HepG2 (cell line): Measurements from ENCODE around the gene HOXA7. TPM values are rescaled to one million over a fixed set of nuclear protein-coding genes. Genes with fewer than 3 reads are reported as not detected.

Source experiments
- BHLHE40 ChIP-seq: IDR thresholded peaks from 2 replicates; pipeline ENCODE4 v1.6.1; 2011; ENCODE audit warnings: low read length, improper control_type of control experiment
- CHD4 ChIP-seq: fragments of 200-600 bp; sonication (generic); IDR thresholded peaks from 2 replicates; pipeline ENCODE4 v1.7.0; 2017; ENCODE audit warnings: mild to moderate bottlenecking, low read length, borderline replicate concordance
- ELK4 ChIP-seq: sonication (generic); formaldehyde crosslinking; IDR thresholded peaks from 2 replicates; pipeline ENCODE4 v1.9.0; 2021; ENCODE audit warnings: missing genetic modification reagents, borderline replicate concordance
- FOXP4 ChIP-seq: sonication (generic); formaldehyde crosslinking; IDR thresholded peaks from 2 replicates; pipeline ENCODE4 v1.4.0; 2020; ENCODE audit warnings: missing genetic modification reagents
- IRF9 ChIP-seq: sonication (generic); formaldehyde crosslinking; IDR thresholded peaks from 2 replicates; pipeline ENCODE4 v1.8.0; 2022; ENCODE audit warnings: missing genetic modification reagents, mild to moderate bottlenecking, borderline replicate concordance
- MAFK ChIP-seq, 2 experiments: IDR thresholded peaks in 1 of 2; conservative IDR thresholded peaks in 1 of 2; 2 replicates each; pipeline ENCODE4 v1.6.1; 2011; ENCODE audit warnings: improper control_type of control experiment in 2 of 2, low read length in 2 of 2
- NFATC3 ChIP-seq: sonication (generic); formaldehyde crosslinking; IDR thresholded peaks from 2 replicates; pipeline ENCODE4 v1.5.1; 2020; ENCODE audit warnings: mild to moderate bottlenecking, missing genetic modification reagents
- SP5 ChIP-seq: IDR thresholded peaks from 2 replicates; pipeline ENCODE4 v1.6.1; 2016; ENCODE audit warnings: low read depth, borderline replicate concordance
- SRF ChIP-seq: IDR thresholded peaks from 2 replicates; pipeline ENCODE4 v1.6.1; 2011; ENCODE audit warnings: mild to moderate bottlenecking, low read depth, low read length, moderate library complexity
- TP53 ChIP-seq: sonication (generic); formaldehyde crosslinking; conservative IDR thresholded peaks from 2 replicates; pipeline ENCODE4 v1.4.0; 2020; ENCODE audit warnings: missing genetic modification reagents
- TRIM22 ChIP-seq: fragments of 450-650 bp; IDR thresholded peaks from 2 replicates; pipeline ENCODE4 v1.6.1; 2017
- XBP1 ChIP-seq: sonication (generic); formaldehyde crosslinking; IDR thresholded peaks from 2 replicates; pipeline ENCODE4 v1.5.0; 2020; ENCODE audit warnings: missing genetic modification reagents
- ZBTB42 ChIP-seq: sonication (generic); formaldehyde crosslinking; IDR thresholded peaks from 2 replicates; pipeline ENCODE4 v1.5.0; 2020; ENCODE audit warnings: mild to moderate bottlenecking, missing genetic modification reagents
- ZNF136 ChIP-seq: sonication (generic); formaldehyde crosslinking; IDR thresholded peaks from 2 replicates; pipeline ENCODE4 v1.8.1; 2022; ENCODE audit warnings: low read depth, mild to moderate bottlenecking, moderate library complexity, missing genetic modification reagents
- ZNF234 ChIP-seq: sonication (generic); formaldehyde crosslinking; conservative IDR thresholded peaks from 2 replicates; pipeline ENCODE4 v1.5.1; 2020; ENCODE audit warnings: mild to moderate bottlenecking, missing genetic modification reagents
- ZNF235 ChIP-seq: sonication (generic); formaldehyde crosslinking; IDR thresholded peaks from 2 replicates; pipeline ENCODE4 v1.8.1; 2023; ENCODE audit warnings: mild to moderate bottlenecking, missing genetic modification reagents, borderline replicate concordance
- ZNF292 ChIP-seq: sonication (generic); formaldehyde crosslinking; IDR thresholded peaks from 2 replicates; pipeline ENCODE4 v1.8.1; 2022; ENCODE audit warnings: mild to moderate bottlenecking, low read depth, missing genetic modification reagents, borderline replicate concordance
- ZNF446 ChIP-seq: sonication (generic); formaldehyde crosslinking; IDR thresholded peaks from 2 replicates; pipeline ENCODE4 v1.5.0; 2020; ENCODE audit warnings: mild to moderate bottlenecking, missing genetic modification reagents
- ZNF746 ChIP-seq: sonication (generic); formaldehyde crosslinking; IDR thresholded peaks from 2 replicates; pipeline ENCODE4 v1.8.0; 2022; ENCODE audit warnings: mild to moderate bottlenecking, missing genetic modification reagents
- ZNF784 ChIP-seq: sonication (generic); formaldehyde crosslinking; IDR thresholded peaks from 2 replicates; pipeline ENCODE4 v1.5.1; 2020; ENCODE audit warnings: missing genetic modification reagents, mild to moderate bottlenecking, borderline replicate concordance
- ZUFSP ChIP-seq: sonication (generic); formaldehyde crosslinking; IDR thresholded peaks from 2 replicates; pipeline ENCODE4 v1.9.0; 2021; ENCODE audit warnings: missing genetic modification reagents, mild to moderate bottlenecking, borderline replicate concordance
- polyA plus RNA-seq, 8 experiments: library from polyadenylated mRNA; depleted of rRNA in 3 of 8; stranded (reverse) in 7 of 8; unstranded in 1 of 8; fragments of >200 nt; fragmentation: Illumina TruSeq in 4 of 8; extraction: Trizol in 4 of 8; gene quantifications; 2 replicates each; pipeline versions ENCODE4 v1.2.1 to v1.2.3, GENCODE V29; 2011 to 2016; ENCODE audit warnings: low read depth in 4 of 8, missing spikeins in 1 of 8, mixed read lengths in 1 of 8; ENCODE audit not compliant: insufficient read depth in 1 of 8
- total RNA-seq, 5 experiments: library from RNA; depleted of rRNA; stranded (reverse); fragments of >200 nt; fragmentation: Illumina TruSeq; extraction: Trizol; gene quantifications; 2 replicates each; pipeline ENCODE4 v1.2.3, GENCODE V29; 2016; ENCODE audit warnings: low read depth in 1 of 5

Gene HOXA7
- total and polyA plus RNA-seq, 2 of the 13 experiments (the other 11 are each of a cell fraction or from before 2014, with no cell fraction given): 0.05 TPM; not detected in 1

- TF ChIP-seq ZUFSP (CRISPR knock-in tag): no peak
- peak; percentile 34; the same call in 1 of the 2 replicates for TF ChIP-seq FOXP4 (CRISPR knock-in tag)
- TF ChIP-seq TRIM22: no peak
- TF ChIP-seq ELK4 (CRISPR knock-in tag): no peak
- no peak for TF ChIP-seq XBP1 (CRISPR knock-in tag)
- no peak for TF ChIP-seq ZBTB42 (CRISPR knock-in tag)
- no peak for TF ChIP-seq ZNF446
- TF ChIP-seq ZNF136 (CRISPR knock-in tag): 0 out of 2 replicates have a peak, but pooled peaks have one; percentile 60
- no peak for TF ChIP-seq MAFK (conservative IDR thresholded peaks at IDR 0.05 in 1 of 2, IDR thresholded peaks at IDR 0.05 in 1 of 2; ENCODE audit: low read length in 2 of 2)
- TF ChIP-seq NFATC3: no peak
- TF ChIP-seq ZNF746 (CRISPR knock-in tag): no peak
- peak; percentile 82 for TF ChIP-seq IRF9 (CRISPR knock-in tag)
- TF ChIP-seq ZNF784 (CRISPR knock-in tag): peak; percentile 69; the same call in 1 of the 2 replicates
- TF ChIP-seq SRF: no peak
- TF ChIP-seq ZNF235 (CRISPR knock-in tag): no peak
- TF ChIP-seq SP5 (CRISPR knock-in tag): no peak
- TF ChIP-seq TP53 (CRISPR knock-in tag): no peak
- TF ChIP-seq ZNF234: no peak
- TF ChIP-seq ZNF292 (CRISPR knock-in tag): no peak
- no peak for TF ChIP-seq CHD4
- TF ChIP-seq BHLHE40: peak; percentile 63
Observed at GRCh38 chr7:27150568-27151340, 5.7 kb downstream of the HOXA7 start (continued).
